WTC11 (cell line): Measurements from ENCODE around the gene ITK. TPM values are rescaled to one million over a fixed set of nuclear protein-coding genes. Genes with fewer than 3 reads are reported as not detected.

Source experiments
- ATAC-seq: fragments of 200-7000 bp; cut with Tn5 transposase; 2 replicates; pipeline ENCODE4 v1.10.0; 2021; ENCODE audit warnings: mild to moderate bottlenecking, moderate library complexity
- CTCF ChIA-PET: fragments of 300-600 bp; sonication (Branson Sonifier 250); formaldehyde crosslinking; loops from one replicate; lab custom pipeline; 2021; ENCODE audit warnings: antibody characterized with exemption; lab: Charles Lee
- POLR2A ChIA-PET: fragments of 350-600 bp; sonication (Branson Sonifier 250); formaldehyde crosslinking; loops from one replicate; lab custom pipeline; 2021; ENCODE audit warnings: antibody characterized with exemption; lab: Charles Lee
- DNase-seq: peaks from one replicate; pipeline ENCODE4 v3.0.0; 2021; ENCODE audit warnings: low spot score
- H3K27ac Mint-ChIP-seq: 2 replicates; pipeline ENCODE4 v1.8.0; 2021; ENCODE audit warnings: mixed read lengths
- H3K27me3 Mint-ChIP-seq: 2 replicates; pipeline ENCODE4 v1.8.0; 2021; ENCODE audit warnings: low read depth, mild to moderate bottlenecking, moderate library complexity, mixed read lengths
- H3K36me3 Mint-ChIP-seq: 2 replicates; pipeline ENCODE4 v1.8.0; 2021; ENCODE audit warnings: mixed read lengths
- H3K4me1 Mint-ChIP-seq: 2 replicates; pipeline ENCODE4 v1.8.0; 2022; ENCODE audit warnings: mixed read lengths
- H3K4me3 Mint-ChIP-seq: 2 replicates; pipeline ENCODE4 v1.8.0; 2021; ENCODE audit warnings: mild to moderate bottlenecking, moderate library complexity, mixed read lengths
- H3K9me3 Mint-ChIP-seq: 2 replicates; pipeline ENCODE4 v1.8.0; 2021; ENCODE audit warnings: mixed read lengths
- AFF4 ChIP-seq: sonication (generic); formaldehyde crosslinking; IDR thresholded peaks from 2 replicates; pipeline ENCODE4 v1.8.1; 2023; ENCODE audit warnings: mild to moderate bottlenecking, missing genetic modification reagents, borderline replicate concordance
- ARID4B ChIP-seq: sonication (generic); formaldehyde crosslinking; IDR thresholded peaks from 2 replicates; pipeline ENCODE4 v1.8.0; 2023; ENCODE audit warnings: missing genetic modification reagents, mild to moderate bottlenecking, borderline replicate concordance
- CDX4 ChIP-seq: fragments of 250-450 bp; sonication (Bioruptor Pico); IDR thresholded peaks from 2 replicates; pipeline ENCODE4 v1.9.0; 2021; ENCODE audit warnings: moderate library complexity, mild to moderate bottlenecking, inconsistent platforms, borderline replicate concordance
- CREB1 ChIP-seq: sonication (generic); formaldehyde crosslinking; IDR thresholded peaks from 2 replicates; pipeline ENCODE4 v1.8.0; 2023; ENCODE audit warnings: mild to moderate bottlenecking, missing genetic modification reagents
- ELF4 ChIP-seq: sonication (generic); formaldehyde crosslinking; IDR thresholded peaks from 2 replicates; pipeline ENCODE4 v1.8.1; 2022; ENCODE audit warnings: low read depth, mild to moderate bottlenecking, moderate library complexity, missing genetic modification reagents
- EMX1 ChIP-seq: fragments of 250-450 bp; sonication (Bioruptor Pico); IDR thresholded peaks from 2 replicates; pipeline ENCODE4 v1.8.0; 2021; ENCODE audit warnings: mild to moderate bottlenecking
- FOXP1 ChIP-seq: sonication (generic); formaldehyde crosslinking; IDR thresholded peaks from 2 replicates; pipeline ENCODE4 v1.8.0; 2022; ENCODE audit warnings: missing genetic modification reagents, mild to moderate bottlenecking, moderate library complexity, borderline replicate concordance
- IRF1 ChIP-seq: sonication (generic); formaldehyde crosslinking; IDR thresholded peaks from 2 replicates; pipeline ENCODE4 v1.8.0; 2023; ENCODE audit warnings: missing genetic modification reagents
- JAZF1 ChIP-seq: fragments of 250-450 bp; sonication (Bioruptor Pico); IDR thresholded peaks from 2 replicates; pipeline ENCODE4 v1.9.0; 2021; ENCODE audit warnings: moderate library complexity, mild to moderate bottlenecking, inconsistent platforms
- JUN ChIP-seq: sonication (generic); formaldehyde crosslinking; IDR thresholded peaks from 2 replicates; pipeline ENCODE4 v1.8.0; 2023; ENCODE audit warnings: mild to moderate bottlenecking, missing genetic modification reagents
- MLX ChIP-seq: sonication (generic); formaldehyde crosslinking; IDR thresholded peaks from 2 replicates; pipeline ENCODE4 v1.8.1; 2023; ENCODE audit warnings: mild to moderate bottlenecking, missing genetic modification reagents, moderate library complexity
- NFATC4 ChIP-seq: fragments of 250-450 bp; sonication (Bioruptor Pico); IDR thresholded peaks from 2 replicates; pipeline ENCODE4 v1.9.0; 2021; ENCODE audit warnings: mild to moderate bottlenecking
- NR1H2 ChIP-seq: sonication (generic); formaldehyde crosslinking; IDR thresholded peaks from 2 replicates; pipeline ENCODE4 v1.9.0; 2021; ENCODE audit warnings: mild to moderate bottlenecking, moderate library complexity, missing genetic modification reagents
- NR2C2 ChIP-seq: sonication (generic); formaldehyde crosslinking; IDR thresholded peaks from 2 replicates; pipeline ENCODE4 v1.8.0; 2022; ENCODE audit warnings: mild to moderate bottlenecking, missing genetic modification reagents
- PRRX2 ChIP-seq: fragments of 250-450 bp; sonication (Bioruptor Pico); IDR thresholded peaks from 2 replicates; pipeline ENCODE4 v1.8.0; 2021; ENCODE audit warnings: mild to moderate bottlenecking
- SP1 ChIP-seq: sonication (generic); formaldehyde crosslinking; conservative IDR thresholded peaks from 2 replicates; pipeline ENCODE4 v1.8.1; 2022; ENCODE audit warnings: missing genetic modification reagents
- TCF7 ChIP-seq: sonication (generic); formaldehyde crosslinking; IDR thresholded peaks from 2 replicates; pipeline ENCODE4 v1.8.0; 2022; ENCODE audit warnings: mild to moderate bottlenecking, low read depth, missing genetic modification reagents, moderate library complexity
- TEAD4 ChIP-seq: sonication (generic); formaldehyde crosslinking; IDR thresholded peaks from 2 replicates; pipeline ENCODE4 v1.8.0; 2022; ENCODE audit warnings: mild to moderate bottlenecking, missing genetic modification reagents
- USF2 ChIP-seq: sonication (generic); formaldehyde crosslinking; IDR thresholded peaks from 2 replicates; pipeline ENCODE4 v1.8.1; 2023; ENCODE audit warnings: mild to moderate bottlenecking, missing genetic modification reagents, moderate library complexity
- ZBTB21 ChIP-seq: sonication (generic); formaldehyde crosslinking; IDR thresholded peaks from 2 replicates; pipeline ENCODE4 v1.8.1; 2023; ENCODE audit warnings: mild to moderate bottlenecking, missing genetic modification reagents, borderline replicate concordance
- ZNF263 ChIP-seq: sonication (generic); formaldehyde crosslinking; IDR thresholded peaks from 2 replicates; pipeline ENCODE4 v1.8.1; 2022; ENCODE audit warnings: low read depth, mild to moderate bottlenecking, moderate library complexity, missing genetic modification reagents
- ZNF416 ChIP-seq: fragments of 250-450 bp; sonication (Bioruptor Pico); IDR thresholded peaks from 2 replicates; pipeline ENCODE4 v1.9.0; 2021; ENCODE audit warnings: mild to moderate bottlenecking, inconsistent platforms
- ZNF425 ChIP-seq: fragments of 250-450 bp; sonication (Bioruptor Pico); conservative IDR thresholded peaks from 2 replicates; pipeline ENCODE4 v1.9.0; 2021; ENCODE audit warnings: mild to moderate bottlenecking
- total RNA-seq: library from RNA; stranded (reverse); gene quantifications from 3 replicates; pipeline ENCODE4 v1.2.3, GENCODE V29; 2021

The ITK gene
- total RNA-seq, 1 experiment from 2014 or later, result 0.52 TPM

GRCh38 chr5:157167214-157167621, 13.4 kb upstream of the ITK start:
- TF ChIP-seq MLX (CRISPR knock-in tag) (no peak), ARID4B (CRISPR knock-in tag) (no peak), JAZF1 (CRISPR knock-in tag) (no peak), ZBTB21 (no peak), ELF4 (CRISPR knock-in tag) (no peak), CDX4 (CRISPR knock-in tag) (no peak), IRF1 (CRISPR knock-in tag) (no peak), ZNF416 (CRISPR knock-in tag) (no peak), PRRX2 (no peak), JUN (CRISPR knock-in tag) (no peak), USF2 (no peak), TCF7 (CRISPR knock-in tag) (no peak), ZNF263 (CRISPR knock-in tag) (no peak)
- CTCF ChIA-PET, result interaction anchor here (0.8 to 1.0 kb wide), 2 partner anchors 18 to 137 kb away, joined by 3 to 4 read pairs; no protein-coding TSS in a partner anchor
- H3K27ac Mint-ChIP-seq, result no peak overlapping the region
- H3K36me3 Mint-ChIP-seq, result peaks cover 25% of the 10 kb centered on the region
- peaks cover 6% of the 10 kb centered on the region for H3K27me3 Mint-ChIP-seq
- ATAC-seq (no peak), DNase-seq (no peak)
- POLR2A ChIA-PET, result no interaction called here
- peaks cover 27% of the 10 kb centered on the region for H3K9me3 Mint-ChIP-seq
- H3K4me3 Mint-ChIP-seq, result no peak overlapping the region
- peaks cover 3% of the 10 kb centered on the region; the same call in 1 of the 2 replicates for H3K4me1 Mint-ChIP-seq

- Mint-ChIP-seq H3K36me3 (peaks cover 25% of the 10 kb centered on the region), H3K27ac (no peak overlapping the region), H3K4me3 (no peak overlapping the region), H3K4me1 (peaks cover 9% of the 10 kb centered on the region; the same call in 1 of the 2 replicates), H3K27me3 (peaks cover 6% of the 10 kb centered on the region), H3K9me3 (peaks cover 27% of the 10 kb centered on the region)
- ChIA-PET POLR2A (no interaction called here), CTCF (no interaction called here)
- DNase-seq, result no peak
- TF ChIP-seq ZNF425 (CRISPR knock-in tag), result no peak
- TF ChIP-seq CREB1, result no peak
- TF ChIP-seq NFATC4 (CRISPR knock-in tag), result no peak
- TF ChIP-seq AFF4, result no peak
- TF ChIP-seq SP1 (CRISPR knock-in tag), result no peak
- TF ChIP-seq NR2C2 (CRISPR knock-in tag), result no peak
- no peak for TF ChIP-seq FOXP1 (CRISPR knock-in tag)
- TF ChIP-seq TEAD4 (CRISPR knock-in tag), result no peak
- TF ChIP-seq EMX1 (CRISPR knock-in tag), result no peak
- no peak for TF ChIP-seq NR1H2 (CRISPR knock-in tag)
- TF ChIP-seq, all 79 proteins: peak for 0
- no peak for ATAC-seq
Measured at GRCh38 chr5:157168286-157168685, 12.4 kb upstream of the ITK start.
